Measurements from ENCODE around the gene KLHDC4. TPM values are rescaled to one million over a fixed set of nuclear protein-coding genes. Genes with fewer than 3 reads are reported as not detected.

KLHDC4 gene
- total and polyA plus RNA-seq, 9 of the 15 experiments (the other 6 are each of a cell fraction or from before 2014, with no cell fraction given): 1.3 to 68.1 (median 32.8) TPM

DNA sequence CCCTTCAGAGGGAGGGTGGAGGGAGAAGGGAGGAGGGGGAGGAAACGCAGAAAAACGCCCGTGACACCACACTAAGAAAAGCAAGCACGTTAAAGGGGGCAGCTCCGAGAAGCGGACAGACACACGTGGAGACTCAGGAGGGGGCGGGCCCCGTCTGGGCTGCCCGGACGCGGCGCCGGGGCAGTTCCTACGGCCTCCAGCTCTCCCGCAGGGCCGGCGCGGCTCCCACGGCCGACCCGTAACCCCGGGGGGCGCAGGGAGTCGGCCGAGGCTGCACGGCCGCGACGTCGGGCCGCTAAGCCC is 362 bp downstream of the KLHDC4 start (continued):
- peak; percentile 21 for TF ChIP-seq CHD1 (IDR thresholded peaks at IDR 0.05; ENCODE audit: low read length)

DNA sequence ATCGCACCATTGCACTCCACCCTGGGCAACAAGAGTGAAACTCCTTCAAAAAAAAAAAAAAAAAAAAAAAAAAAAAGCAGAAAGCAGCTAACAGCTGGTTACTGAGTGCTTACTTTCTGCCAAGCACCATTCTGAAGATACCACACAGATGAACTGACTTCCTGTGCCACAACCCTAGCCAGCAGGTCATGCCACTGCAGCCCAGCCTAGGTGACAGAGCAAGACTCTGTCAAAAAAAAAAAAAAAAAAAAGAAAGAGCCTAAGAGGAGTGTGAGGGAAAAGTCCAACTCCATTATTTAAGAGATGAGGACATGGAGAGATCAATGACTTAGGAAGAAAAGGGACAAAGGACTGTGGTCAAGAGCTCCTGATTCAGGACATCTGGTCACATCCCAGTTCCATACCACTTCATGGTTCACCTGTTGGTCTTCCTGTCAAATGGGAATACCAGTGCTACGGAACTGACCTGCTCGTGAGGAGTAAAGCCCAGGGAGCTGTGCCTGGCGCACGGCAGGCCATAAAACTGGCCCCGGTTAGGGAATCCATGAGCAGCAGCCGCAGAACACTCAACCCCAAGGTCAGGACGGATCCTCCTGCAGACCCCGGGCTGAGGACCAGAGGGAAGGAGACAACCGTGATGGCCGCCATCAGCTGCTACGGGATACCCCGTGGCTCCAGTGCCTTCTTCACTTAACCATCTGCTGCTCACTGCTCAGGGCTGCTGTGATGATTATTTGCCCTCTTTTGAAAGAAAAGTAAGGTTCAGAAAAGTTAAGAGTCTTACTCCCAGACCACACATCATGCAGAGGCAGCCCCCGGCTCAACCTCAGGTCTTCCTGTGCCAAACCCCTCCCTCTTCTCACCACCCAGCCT is 950 bp downstream of the KLHDC4 start:
- POLR2A ChIA-PET: interaction anchor here (1.0 to 1.7 kb wide), 2 partner anchors 96 to 105 kb away, joined by 3 read pairs; partner anchors contain the start of gene SLC7A5
- H3K4me2 ChIP-seq (ENCODE audit: insufficient read depth, low read length): peak overlapping the region; percentile 90
- no peaks in the 10 kb centered on the region for H4K20me1 ChIP-seq (replicated peaks; ENCODE audit: control insufficient read depth, insufficient read depth, low read length)
- H3K9me3 ChIP-seq (replicated peaks; ENCODE audit: control insufficient read depth, insufficient read depth, low read depth, low read length): no peaks in the 10 kb centered on the region
- peaks cover 41% of the 10 kb centered on the region; the same call in 2 of the 3 replicates for H3K36me3 ChIP-seq (ENCODE audit: control insufficient read depth, insufficient read depth, low read length)
- intact Hi-C loops (cut with micrococcal nuclease): no loop called here
- H3K9ac ChIP-seq (ENCODE audit: insufficient read depth in 1 of 2, low read depth in 2 of 2, low read length in 2 of 2): peak overlapping the region; percentile 76 to 97
- TF ChIP-seq CCAR2 (IDR thresholded peaks at IDR 0.05; ENCODE audit: low read depth, low read length) (no peak), YY1 (IDR thresholded peaks at IDR 0.05; ENCODE audit: borderline replicate concordance in 1 of 3, control insufficient read depth in 1 of 3, extremely low read depth in 1 of 3, insufficient read depth in 3 of 3, insufficient read length in 1 of 3, insufficient replicate concordance in 2 of 3, low read depth in 1 of 3, low read length in 2 of 3) (peak in 1 of 3 experiments; percentile 75)
- TF ChIP-seq, protein P1, sequence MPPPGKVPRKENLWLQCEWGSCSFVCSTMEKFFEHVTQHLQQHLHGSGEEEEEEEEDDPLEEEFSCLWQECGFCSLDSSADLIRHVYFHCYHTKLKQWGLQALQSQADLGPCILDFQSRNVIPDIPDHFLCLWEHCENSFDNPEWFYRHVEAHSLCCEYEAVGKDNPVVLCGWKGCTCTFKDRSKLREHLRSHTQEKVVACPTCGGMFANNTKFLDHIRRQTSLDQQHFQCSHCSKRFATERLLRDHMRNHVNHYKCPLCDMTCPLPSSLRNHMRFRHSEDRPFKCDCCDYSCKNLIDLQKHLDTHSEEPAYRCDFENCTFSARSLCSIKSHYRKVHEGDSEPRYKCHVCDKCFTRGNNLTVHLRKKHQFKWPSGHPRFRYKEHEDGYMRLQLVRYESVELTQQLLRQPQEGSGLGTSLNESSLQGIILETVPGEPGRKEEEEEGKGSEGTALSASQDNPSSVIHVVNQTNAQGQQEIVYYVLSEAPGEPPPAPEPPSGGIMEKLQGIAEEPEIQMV (tag; conservative IDR thresholded peaks at IDR 0.05; ENCODE audit: low read depth): no peak
- H3K27me3 ChIP-seq (ENCODE audit: control insufficient read depth in 2 of 2, insufficient read depth in 2 of 2, low read length in 2 of 2): no peaks in the 10 kb centered on the region
- peak overlapping the region; percentile 94 for H3K4me3 ChIP-seq
- FAIRE-seq: no peak
- no peak; the same call in 2 of the 3 replicates for ATAC-seq
- peak in 1 of 4 experiments; percentile 16 for DNase-seq (ENCODE audit: extremely low read depth in 1 of 4, low spot score in 3 of 4)
- in situ Hi-C loops (cut with MboI): no loop called here
- peak overlapping the region; percentile 83 for H3K27ac ChIP-seq (ENCODE audit: extremely low read depth, low read depth, low read length)
- no TSS peak for BruUV-seq (replicated peaks)
- no peaks in the 10 kb centered on the region for H3K9me1 ChIP-seq (ENCODE audit: control insufficient read depth, insufficient read depth, low read length)
- 17% methylated on average over 13 of the region's 14 CpGs for WGBS (ENCODE audit: insufficient coverage, low coverage, missing lambda C conversion rate)
- H3K79me2 ChIP-seq (ENCODE audit: control insufficient read depth, insufficient read depth, low read length): peaks cover 43% of the 10 kb centered on the region
- H3K4me1 ChIP-seq (replicated peaks in 1 of 2; ENCODE audit: control insufficient read depth in 2 of 2, insufficient read depth in 2 of 2, low read length in 2 of 2): peaks cover 5 to 25% of the 10 kb centered on the region in 2 experiments; a peak in 4 of 5 replicates
- H2AFZ ChIP-seq (ENCODE audit: low read depth, low read length): peak overlapping the region; percentile 87; the same call in 1 of the 2 replicates
- CTCF ChIA-PET (ENCODE audit: low intra/inter-chr PET ratio): no interaction called here
